ENCODE results near the gene KRT33B. TPM values are rescaled to one million over a fixed set of nuclear protein-coding genes. Genes with fewer than 3 reads are reported as not detected.

KRT33B gene
- total RNA-seq, 2 experiments from 2014 or later = not detected

DNA sequence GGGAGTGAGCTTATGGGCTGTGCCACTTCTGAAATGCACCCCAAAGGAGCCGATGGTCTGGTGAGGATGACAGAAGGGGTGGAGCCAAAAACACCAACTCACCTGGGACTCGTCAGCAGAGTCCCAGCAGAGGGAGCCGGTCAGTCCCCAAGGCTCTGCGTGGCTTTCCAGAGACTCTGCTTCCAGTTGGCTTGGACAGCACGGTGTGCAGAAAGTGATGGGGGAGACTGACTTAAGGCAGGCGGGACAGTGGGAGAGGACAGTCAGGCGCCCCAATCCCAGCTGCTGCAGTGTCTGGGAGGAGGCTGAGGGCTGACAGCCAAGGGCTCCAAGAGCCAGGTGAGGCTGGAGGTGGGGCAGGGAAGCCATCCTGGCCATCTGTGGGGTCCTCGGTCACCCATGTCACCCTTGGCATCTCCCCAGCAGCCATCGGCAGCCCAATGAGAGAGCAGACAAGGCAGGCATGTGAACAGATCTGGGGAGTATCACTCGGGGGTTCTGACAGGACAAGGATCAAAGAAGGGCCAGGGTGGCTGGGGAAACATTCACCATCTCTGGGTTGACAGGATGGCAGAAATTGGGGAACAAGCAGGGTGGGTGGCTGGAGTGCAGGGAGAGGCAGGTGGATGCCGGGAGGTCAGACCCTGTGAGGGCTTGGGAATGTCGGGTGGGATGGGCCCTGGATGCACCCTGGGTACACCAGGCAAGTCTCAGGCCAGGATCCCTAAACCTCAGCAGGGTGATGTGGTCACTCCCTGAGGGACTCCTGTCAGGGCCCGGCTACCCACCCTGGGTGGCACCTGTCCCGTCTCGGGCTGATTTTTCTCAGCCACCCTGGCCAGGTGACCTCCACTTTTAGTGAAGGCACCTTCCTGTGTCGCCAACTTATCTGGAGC lies 45.2 kb downstream of the KRT33B start:
- H3K36me3 Mint-ChIP-seq (ENCODE audit: low read depth) = no peaks in the 10 kb centered on the region
- ChIA-PET CTCF (no interaction called here), POLR2A (no interaction called here)
- no peak overlapping the region for H3K4me3 Mint-ChIP-seq
- H3K4me1 Mint-ChIP-seq = peaks cover 16% of the 10 kb centered on the region
- no peaks in the 10 kb centered on the region for H3K27me3 Mint-ChIP-seq
- peaks cover 4% of the 10 kb centered on the region for H3K9me3 Mint-ChIP-seq
- H3K27ac Mint-ChIP-seq = no peak overlapping the region
- no peak for DNase-seq

DNA sequence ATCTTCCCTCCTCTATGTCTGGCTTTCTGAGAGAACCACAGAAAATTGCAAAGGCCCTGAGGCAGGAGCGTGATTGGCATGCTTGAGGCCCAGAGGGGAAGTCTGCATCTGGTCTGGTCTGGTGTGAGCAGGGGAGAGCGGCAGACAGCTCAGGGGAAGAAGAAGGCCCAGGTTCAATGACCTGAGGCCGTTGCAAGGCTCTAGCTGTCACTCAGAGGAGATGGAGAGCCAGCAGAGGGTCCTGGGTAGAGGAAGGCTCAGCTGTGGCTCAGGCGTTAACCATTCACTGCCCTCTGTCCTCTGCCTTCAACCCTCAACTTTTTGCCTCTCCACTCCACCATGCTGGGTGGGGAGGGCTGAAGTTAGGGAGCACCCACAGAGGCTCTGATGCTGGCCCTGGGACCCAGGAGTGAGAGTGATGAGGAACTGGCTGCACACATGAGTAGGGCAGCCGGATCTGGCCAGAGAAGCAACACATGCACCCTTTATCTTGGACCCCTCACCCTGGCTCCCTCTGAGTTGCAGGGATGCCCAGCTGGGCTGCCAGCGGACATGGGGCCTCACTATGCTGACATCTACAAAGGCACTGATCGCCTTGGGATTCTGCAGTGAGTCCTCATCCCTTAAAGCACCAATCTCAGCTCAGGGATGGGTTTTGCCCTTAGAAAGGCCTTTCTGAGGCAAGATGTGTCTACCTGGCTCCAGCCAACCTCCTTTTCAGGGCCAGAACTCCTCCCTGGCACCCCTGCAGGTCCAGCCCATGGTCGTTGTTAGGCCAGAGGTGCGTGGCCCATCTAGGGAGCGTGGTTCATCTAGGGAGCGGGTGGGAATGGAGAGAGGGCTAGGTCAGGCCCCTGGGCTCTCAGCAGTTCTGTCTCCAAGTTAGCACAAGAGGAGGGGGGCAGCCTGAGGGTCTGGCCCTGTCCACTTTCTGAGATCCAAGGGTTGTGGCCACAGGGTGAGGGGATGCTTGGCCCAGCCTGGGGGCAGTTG lies 46.4 kb downstream of the KRT33B start:
- Mint-ChIP-seq H3K36me3 (ENCODE audit: low read depth) (no peaks in the 10 kb centered on the region), H3K4me3 (no peak overlapping the region), H3K27me3 (peaks cover 4% of the 10 kb centered on the region), H3K4me1 (peaks cover 16% of the 10 kb centered on the region), H3K9me3 (peaks cover 4% of the 10 kb centered on the region), H3K27ac (no peak overlapping the region)
- DNase-seq = no peak
- ChIA-PET CTCF (interaction anchor here (0.5 to 2.4 kb wide), 21 partner anchors 9 to 649 kb away, joined by 3 to 21 read pairs (median 4); partner anchors contain the start of genes KRTAP16-1 and KRTAP29-1), POLR2A (interaction anchor here (1.0 to 1.4 kb wide), 2 partner anchors 175 to 365 kb away, joined by 3 read pairs; partner anchors contain the start of gene EIF1)

DNA sequence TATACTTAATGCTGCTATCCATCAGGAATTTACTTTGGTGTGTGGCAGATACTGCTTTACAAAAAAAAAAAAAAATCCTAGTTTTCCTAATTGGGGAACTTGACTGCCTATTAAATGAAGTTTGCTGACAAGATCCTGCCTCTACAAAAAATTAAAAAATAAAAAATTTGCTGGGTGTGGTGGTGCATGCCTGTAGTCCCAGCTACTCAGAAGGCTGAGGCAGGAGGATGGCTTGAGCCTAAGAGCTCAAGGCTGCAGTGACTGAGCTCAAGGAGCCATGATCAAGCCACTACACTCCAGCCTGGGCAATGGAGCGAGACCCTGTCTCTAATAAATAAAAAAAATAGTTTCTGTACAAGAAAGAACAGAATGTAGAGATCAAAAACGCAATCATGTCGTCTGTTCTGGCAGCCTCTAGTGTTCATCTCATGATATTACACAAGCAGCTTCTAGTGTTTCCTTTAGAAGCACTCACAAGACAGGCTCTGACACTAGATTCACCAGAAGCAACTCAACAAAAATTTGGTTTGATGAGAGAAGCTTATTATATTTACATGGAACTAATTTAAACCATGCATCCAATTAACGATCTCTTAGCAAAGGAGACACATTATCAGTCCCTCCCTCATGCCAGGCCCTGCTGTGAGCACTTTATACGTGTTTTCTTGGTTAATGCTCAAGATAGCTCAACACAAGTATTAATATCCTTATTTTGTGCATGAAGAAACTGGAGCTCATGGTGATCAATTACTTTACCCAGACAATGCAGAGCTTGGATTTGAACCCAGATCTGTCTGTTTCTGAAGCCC lies 47.3 kb downstream of the KRT33B start:
- peaks cover 4% of the 10 kb centered on the region for H3K9me3 Mint-ChIP-seq
- ChIA-PET POLR2A (interaction anchor here (1.0 to 1.4 kb wide), 2 partner anchors 175 to 366 kb away, joined by 3 read pairs; partner anchors contain the start of gene EIF1), CTCF (interaction anchor here (0.6 to 2.4 kb wide), 23 partner anchors 8 to 648 kb away, joined by 3 to 21 read pairs (median 4); partner anchors contain the start of genes KRTAP16-1 and KRTAP29-1)
- no peak overlapping the region for H3K4me3 Mint-ChIP-seq
- H3K36me3 Mint-ChIP-seq (ENCODE audit: low read depth) = no peaks in the 10 kb centered on the region
- DNase-seq = no peak
- no peak overlapping the region for H3K27ac Mint-ChIP-seq
- H3K4me1 Mint-ChIP-seq = peaks cover 14% of the 10 kb centered on the region
- H3K27me3 Mint-ChIP-seq = peaks cover 4% of the 10 kb centered on the region

DNA sequence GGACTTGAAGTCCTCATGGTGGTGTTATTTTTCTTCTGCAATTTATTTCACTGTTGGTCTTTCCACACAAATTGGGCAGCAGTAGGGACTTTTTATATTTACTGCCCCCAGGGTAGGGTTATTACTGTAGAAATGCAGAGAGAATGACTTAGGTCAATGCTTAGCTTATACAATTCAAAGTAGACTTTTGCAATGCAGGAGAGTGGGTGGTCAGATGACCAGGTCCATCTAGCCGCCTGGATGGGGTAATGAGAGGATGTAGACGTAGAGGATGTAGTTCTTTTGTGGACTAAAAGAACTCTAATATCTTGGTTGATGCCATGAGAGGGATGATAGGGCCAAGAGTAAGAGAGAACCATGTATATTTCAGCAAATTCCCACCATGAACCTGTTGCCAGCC lies 51.4 kb downstream of the KRT33B start:
- peaks cover 4% of the 10 kb centered on the region for H3K9me3 Mint-ChIP-seq
- H3K36me3 Mint-ChIP-seq (ENCODE audit: low read depth) = no peaks in the 10 kb centered on the region
- no peaks in the 10 kb centered on the region for H3K4me1 Mint-ChIP-seq
- no peak overlapping the region for H3K4me3 Mint-ChIP-seq
- ChIA-PET CTCF (no interaction called here), POLR2A (no interaction called here)
- H3K27me3 Mint-ChIP-seq = peaks cover 7% of the 10 kb centered on the region
- H3K27ac Mint-ChIP-seq = no peak overlapping the region
- no peak for DNase-seq

DNA sequence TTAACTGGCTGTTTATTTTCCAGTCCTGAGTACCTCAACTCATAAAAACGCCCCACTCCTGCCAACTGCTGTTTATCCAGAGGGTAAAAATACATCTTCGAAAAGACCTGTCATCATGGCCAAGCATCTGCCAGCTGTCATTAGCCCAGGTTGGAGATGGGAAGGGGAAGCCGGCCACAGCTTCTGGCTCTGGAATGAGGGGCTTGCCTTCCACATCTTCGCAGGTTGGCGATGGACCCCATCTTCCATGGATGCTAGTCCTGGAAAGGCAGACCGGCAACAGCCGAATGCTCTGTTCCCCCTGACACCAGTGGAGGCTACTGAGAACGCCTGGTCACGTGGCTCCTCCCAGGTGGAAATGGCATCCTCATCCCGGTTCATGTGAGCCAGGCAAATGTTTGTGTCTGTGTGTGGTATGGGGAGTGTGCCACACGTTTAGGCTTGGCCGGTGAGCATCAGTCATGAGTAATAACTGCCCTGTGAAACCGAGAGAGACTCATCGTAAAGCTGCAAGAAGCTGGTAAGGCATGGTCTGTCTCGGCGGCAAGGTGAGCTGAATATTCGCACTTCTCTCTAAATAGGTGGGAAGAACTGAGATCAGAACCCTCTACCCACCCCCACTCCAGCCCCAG lies 53.7 kb downstream of the KRT33B start:
- H3K4me3 Mint-ChIP-seq = no peak overlapping the region
- H3K9me3 Mint-ChIP-seq = peaks cover 4% of the 10 kb centered on the region
- peaks cover 4% of the 10 kb centered on the region for H3K4me1 Mint-ChIP-seq
- ChIA-PET POLR2A (no interaction called here), CTCF (no interaction called here)
- DNase-seq = no peak
- H3K36me3 Mint-ChIP-seq (ENCODE audit: low read depth) = no peaks in the 10 kb centered on the region
- H3K27me3 Mint-ChIP-seq = peaks cover 11% of the 10 kb centered on the region
- H3K27ac Mint-ChIP-seq = no peak overlapping the region

DNA sequence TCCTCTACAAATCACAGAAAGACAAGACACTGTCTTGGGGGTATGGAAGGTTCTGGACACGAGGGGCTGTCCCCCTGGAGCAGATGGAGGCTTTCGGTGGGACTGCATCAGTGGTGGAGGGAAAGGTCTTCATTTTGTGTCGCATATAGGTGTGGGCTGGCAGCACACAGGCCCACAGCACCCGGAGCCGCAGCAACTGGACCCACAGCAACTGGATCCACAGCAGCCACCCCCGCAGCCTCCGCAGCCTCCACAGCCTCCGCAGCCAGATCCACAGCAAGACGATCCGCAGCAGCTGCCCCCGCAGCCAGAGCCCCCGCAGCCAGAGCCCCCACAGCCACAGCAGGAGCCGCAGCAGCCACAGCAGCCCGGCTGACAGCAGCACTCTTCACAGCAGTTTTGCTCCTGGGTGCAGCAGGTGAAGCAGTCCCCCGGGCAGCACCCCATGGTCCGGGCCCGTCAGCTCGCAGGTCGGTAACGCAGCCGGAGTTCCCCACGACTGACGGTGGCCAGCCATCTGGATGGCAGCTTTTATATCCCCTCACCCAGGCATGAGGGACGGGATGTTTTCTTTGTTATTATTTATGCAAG lies 54.3 kb downstream of the KRT33B start, which contains the start of gene KRTAP17-1:
Gene KRTAP17-1 (minus strand): TSS at position 507 of the 591 bp plus-strand sequence. CDS start 60 bp downstream, at position 447.
- Mint-ChIP-seq H3K27ac (no peak within 1 kb of the TSS), H3K27me3 (peaks cover 11% of the 10 kb centered on the region), H3K4me3 (no peak within 1 kb of the TSS), H3K9me3 (peaks cover 4% of the 10 kb centered on the region), H3K4me1 (peaks cover 10% of the 10 kb centered on the region), H3K36me3 (ENCODE audit: low read depth) (no peaks in the 10 kb centered on the region)
- ChIA-PET POLR2A (no interaction called here), CTCF (no interaction called here)
- no peak for DNase-seq

Other genes with a start within 250 kb of the KRT33B start
- gene KRTAP4-12, start 245.6 kb downstream of the KRT33B start, total RNA-seq = not detected
- gene KRTAP4-6, start 229.3 kb downstream of the KRT33B start, total RNA-seq = not detected
- gene KRTAP4-5, start 220.0 kb downstream of the KRT33B start, total RNA-seq = not detected
- not detected for gene KRTAP4-4, start 209.1 kb downstream of the KRT33B start, total RNA-seq
- gene KRTAP4-3, start 201.6 kb downstream of the KRT33B start, total RNA-seq = not detected
- gene KRTAP4-2, start 191.6 kb downstream of the KRT33B start, total RNA-seq = not detected
- not detected for gene KRTAP4-1, start 184.9 kb downstream of the KRT33B start, total RNA-seq
- not detected for gene KRTAP9-1, start 179.9 kb downstream of the KRT33B start, total RNA-seq
- gene KRTAP9-2, start 143.2 kb downstream of the KRT33B start, total RNA-seq = not detected
- not detected for gene KRTAP9-3, start 137.4 kb downstream of the KRT33B start, total RNA-seq
- gene KRTAP9-8, start 131.8 kb downstream of the KRT33B start, total RNA-seq = not detected
- gene KRTAP9-4, start 120.1 kb downstream of the KRT33B start, total RNA-seq = not detected
- not detected for gene KRTAP9-9, start 114.4 kb downstream of the KRT33B start, total RNA-seq
- not detected for gene KRTAP9-6, start 104.4 kb downstream of the KRT33B start, total RNA-seq
- gene KRTAP9-7, start 94.1 kb downstream of the KRT33B start, total RNA-seq = not detected
- gene KRTAP29-1, start 67.0 kb downstream of the KRT33B start, total RNA-seq = not detected
- under 1 TPM in 1 of 2 experiments, not detected in 1; 0.13 TPM for gene KRTAP16-1, start 60.5 kb downstream of the KRT33B start, total RNA-seq
- gene KRTAP17-1, start 54.1 kb downstream of the KRT33B start, total RNA-seq = not detected
- not detected for gene KRT33A, start 19.0 kb downstream of the KRT33B start, total RNA-seq
- not detected for gene KRT34, start 12.5 kb upstream of the KRT33B start, total RNA-seq
- gene KRT31, start 27.8 kb upstream of the KRT33B start, total RNA-seq = not detected
- not detected for gene KRT37, start 54.8 kb upstream of the KRT33B start, total RNA-seq
- gene KRT38, start 71.2 kb upstream of the KRT33B start, total RNA-seq = not detected
- not detected for gene KRT32, start 97.6 kb upstream of the KRT33B start, total RNA-seq
- gene KRT35, start 111.3 kb upstream of the KRT33B start, total RNA-seq = not detected
- not detected for gene KRT36, start 120.1 kb upstream of the KRT33B start, total RNA-seq
- not detected for gene KRT13, start 135.8 kb upstream of the KRT33B start, total RNA-seq
- gene KRT15, start 149.1 kb upstream of the KRT33B start, total RNA-seq = not detected
- gene KRT19, start 158.5 kb upstream of the KRT33B start, total RNA-seq = not detected
- gene KRT9, start 202.2 kb upstream of the KRT33B start, total RNA-seq = not detected
- not detected for gene KRT14, start 217.1 kb upstream of the KRT33B start, total RNA-seq
- not detected for gene KRT16, start 243.0 kb upstream of the KRT33B start, total RNA-seq